Measurements from ENCODE around the gene IKZF2. TPM values are rescaled to one million over a fixed set of nuclear protein-coding genes. Genes with fewer than 3 reads are reported as not detected.

The IKZF2 gene
- total RNA-seq, result 35.7 and 41.8 TPM in 2 replicates

DNA sequence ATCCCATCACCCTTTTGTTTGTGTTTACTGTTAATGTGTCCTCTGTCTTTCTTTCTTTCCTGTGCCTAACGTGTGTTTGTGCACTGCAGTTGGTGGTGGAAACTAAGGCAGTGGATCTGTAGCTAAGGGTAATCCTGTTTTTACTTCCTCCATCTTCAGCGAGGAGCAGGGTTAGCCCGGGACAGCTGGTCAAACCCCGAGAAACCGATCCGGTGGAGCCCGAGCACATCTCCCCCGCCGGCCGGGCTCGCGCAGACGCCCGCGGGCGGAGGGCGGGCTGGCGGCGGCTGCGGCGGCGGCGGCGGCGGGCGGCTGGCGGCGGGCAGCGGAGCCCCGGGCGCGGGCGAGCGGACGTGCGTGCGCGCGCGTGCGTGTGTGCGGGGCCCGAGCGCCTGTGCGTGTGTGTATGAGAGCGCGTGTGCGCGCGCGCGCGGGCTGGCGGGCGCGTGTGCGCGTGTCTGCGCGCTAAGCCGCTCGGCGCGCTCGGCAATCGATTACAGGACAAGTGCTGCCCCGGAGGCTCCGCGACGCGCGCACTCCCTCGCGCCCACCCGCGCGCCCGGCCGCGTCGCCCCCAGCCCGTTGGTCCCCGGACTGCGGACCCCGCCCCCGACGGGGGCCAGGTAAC, at the start of gene IKZF2:
TSS of gene IKZF2 (minus strand) at position 176 of the 628 bp plus-strand sequence. CDS start 2,983 bp downstream, outside the sequence.

Other genes starting within 250 kb of the IKZF2 start
- gene SPAG16, start 132.9 kb upstream of the IKZF2 start, total RNA-seq, result 24.5 and 71.5 TPM in 2 replicates